Liver (tissue), 9 donors: ENCODE data around the gene DENND11. TPM values are rescaled to one million over a fixed set of nuclear protein-coding genes. Genes with fewer than 3 reads are reported as not detected.

ENCODE experiments used
- DNase-seq: peaks from one replicate; pipeline ENCODE4 v3.0.0-alpha.2; 2017; ENCODE audit warnings: low spot score
- H3K27ac ChIP-seq, 2 donors: one replicate each; pipeline ENCODE4 v1.7.0; 2013; ENCODE audit warnings: inconsistent platforms in 2 of 2, low read length in 2 of 2, control low read depth in 1 of 2, low read depth in 1 of 2, mild to moderate bottlenecking in 1 of 2
- H3K27me3 ChIP-seq, 4 donors: one replicate each; pipeline versions ENCODE4 v1.6.1 to v1.7.0; 2013; ENCODE audit warnings: low read length in 3 of 4, inconsistent platforms in 1 of 4, mild to moderate bottlenecking in 1 of 4, moderate library complexity in 1 of 4; ENCODE audit not compliant: control insufficient read depth in 4 of 4, insufficient read depth in 4 of 4
- H3K36me3 ChIP-seq, 4 donors: one replicate each; pipeline versions ENCODE4 v1.6.1 to v1.7.0; 2013; ENCODE audit warnings: low read length in 3 of 4, mild to moderate bottlenecking in 3 of 4, low read depth in 1 of 4, moderate library complexity in 1 of 4; ENCODE audit not compliant: control insufficient read depth in 4 of 4, insufficient read depth in 3 of 4
- H3K4me1 ChIP-seq, 4 donors: one replicate each; pipeline versions ENCODE4 v1.6.1 to v1.7.0; 2013; ENCODE audit warnings: low read length in 3 of 4, mild to moderate bottlenecking in 3 of 4, moderate library complexity in 1 of 4; ENCODE audit not compliant: control insufficient read depth in 4 of 4, insufficient read depth in 4 of 4
- H3K4me3 ChIP-seq, 3 donors: one replicate each; pipeline versions ENCODE4 v1.6.1 to v1.7.0; 2013; ENCODE audit warnings: low read length in 3 of 3, control low read depth in 1 of 3, low read depth in 1 of 3, mild to moderate bottlenecking in 1 of 3
- H3K9ac ChIP-seq, 2 donors: one replicate each; pipeline ENCODE4 v1.7.0; 2013; ENCODE audit warnings: low read length in 2 of 2, mild to moderate bottlenecking in 2 of 2, moderate library complexity in 2 of 2, control low read depth in 1 of 2, low read depth in 1 of 2
- H3K9me3 ChIP-seq, 4 donors: one replicate each; pipeline versions ENCODE4 v1.6.1 to v1.7.0; 2013; ENCODE audit warnings: low read length in 3 of 4; ENCODE audit not compliant: control insufficient read depth in 4 of 4
- EGR1 ChIP-seq, 2 donors: IDR thresholded peaks; 2 replicates each; pipeline ENCODE4 v1.6.1; 2016 to 2018; ENCODE audit warnings: antibody characterized with exemption in 2 of 2, low read depth in 2 of 2
- FOXA1 ChIP-seq: IDR thresholded peaks from 2 replicates; pipeline ENCODE4 v1.6.1; 2016; ENCODE audit warnings: antibody characterized with exemption
- FOXA2 ChIP-seq: IDR thresholded peaks from 2 replicates; pipeline ENCODE4 v1.6.1; 2016; ENCODE audit warnings: antibody characterized with exemption
- GABPA ChIP-seq, 2 donors: IDR thresholded peaks in 1 of 2; conservative IDR thresholded peaks in 1 of 2; 2 replicates each; pipeline ENCODE4 v1.6.1; 2016; ENCODE audit warnings: antibody characterized with exemption in 2 of 2, mild to moderate bottlenecking in 1 of 2, moderate library complexity in 1 of 2
- HNF4A ChIP-seq, 2 donors: conservative IDR thresholded peaks; 2 replicates each; pipeline ENCODE4 v1.6.1; 2016; ENCODE audit warnings: antibody characterized with exemption in 2 of 2, mild to moderate bottlenecking in 2 of 2
- HNF4G ChIP-seq: IDR thresholded peaks from 2 replicates; pipeline ENCODE4 v1.6.1; 2016; ENCODE audit warnings: antibody characterized with exemption
- JUND ChIP-seq, 2 donors: IDR thresholded peaks; 2 replicates each; pipeline ENCODE4 v1.6.1; 2016; ENCODE audit warnings: antibody characterized with exemption in 2 of 2
- NR2F2 ChIP-seq: IDR thresholded peaks from 2 replicates; pipeline ENCODE4 v1.6.1; 2016; ENCODE audit warnings: antibody characterized with exemption
- RAD21 ChIP-seq, 2 donors: IDR thresholded peaks; 2 replicates each; pipeline ENCODE4 v1.6.1; 2016; ENCODE audit warnings: antibody characterized with exemption in 2 of 2, mild to moderate bottlenecking in 2 of 2
- RXRA ChIP-seq, 2 donors: IDR thresholded peaks; 2 replicates each; pipeline ENCODE4 v1.6.1; 2017 to 2018; ENCODE audit warnings: antibody characterized with exemption in 2 of 2, mild to moderate bottlenecking in 1 of 2
- SP1 ChIP-seq: IDR thresholded peaks from 2 replicates; pipeline ENCODE4 v1.6.1; 2018; ENCODE audit warnings: antibody characterized with exemption, mild to moderate bottlenecking
- TAF1 ChIP-seq: conservative IDR thresholded peaks from 2 replicates; pipeline ENCODE4 v1.6.1; 2016; ENCODE audit warnings: antibody characterized with exemption, mild to moderate bottlenecking
- YY1 ChIP-seq: IDR thresholded peaks from 2 replicates; pipeline ENCODE4 v1.6.1; 2016; ENCODE audit warnings: antibody characterized with exemption, mild to moderate bottlenecking
- WGBS: extraction: QIAGEN DNeasy Blood & Tissue Kit; methylation state at CpG from one replicate; pipeline ENCODE4 v1.1.7; 2013; 5-methylcytosine and 5-hydroxymethylcytosine counted together
- polyA plus RNA-seq, 2 donors: library from polyadenylated mRNA; stranded (reverse) in 1 of 2; unstranded in 1 of 2; fragments of 200-250 nt in 1 of 2; fragments of >200 nt in 1 of 2; fragmentation: Nextera tagmentation in 1 of 2; extraction: Ambion mirVana in 1 of 2; gene quantifications; one replicate each; pipeline versions ENCODE4 v1.2.1 to v1.2.3, GENCODE V29; 2013 to 2015
- total RNA-seq, 2 donors: library from RNA; depleted of rRNA; stranded (reverse); fragments of >200 nt; gene quantifications; one replicate each; pipeline ENCODE4 v1.2.3, GENCODE V29; 2014
- TF ChIP-seq, protein P1 (sequence below): fragments of 150-350 bp; IDR thresholded peaks from 2 replicates; pipeline ENCODE4 v1.5.1; 2017; ENCODE audit warnings: improper control_type of control experiment, low read depth, low read length; ENCODE audit not compliant: missing input control
- TF ChIP-seq, protein P2 (sequence below): IDR thresholded peaks from 2 replicates; pipeline ENCODE4 v1.6.1; 2016; ENCODE audit warnings: antibody characterized with exemption
- TF ChIP-seq, protein P3 (sequence below): IDR thresholded peaks from 2 replicates; pipeline ENCODE4 v1.6.1; 2016; ENCODE audit warnings: antibody characterized with exemption
- TF ChIP-seq, protein P4 (sequence below): IDR thresholded peaks from 2 replicates; pipeline ENCODE4 v1.6.1; 2016; ENCODE audit warnings: antibody characterized with exemption, mild to moderate bottlenecking
- TF ChIP-seq, protein P5 (sequence below): IDR thresholded peaks from 2 replicates; pipeline ENCODE4 v1.6.1; 2016; ENCODE audit warnings: antibody characterized with exemption
- donor health status: healthy.
- donor health status: healthy.
- donor health status: healthy.
- donor health status: healthy.
- donor health status: healthy.

The DENND11 gene
- total and polyA plus RNA-seq, 4 donors, result 8.4 to 48.4 (median 12.8) TPM

DNA sequence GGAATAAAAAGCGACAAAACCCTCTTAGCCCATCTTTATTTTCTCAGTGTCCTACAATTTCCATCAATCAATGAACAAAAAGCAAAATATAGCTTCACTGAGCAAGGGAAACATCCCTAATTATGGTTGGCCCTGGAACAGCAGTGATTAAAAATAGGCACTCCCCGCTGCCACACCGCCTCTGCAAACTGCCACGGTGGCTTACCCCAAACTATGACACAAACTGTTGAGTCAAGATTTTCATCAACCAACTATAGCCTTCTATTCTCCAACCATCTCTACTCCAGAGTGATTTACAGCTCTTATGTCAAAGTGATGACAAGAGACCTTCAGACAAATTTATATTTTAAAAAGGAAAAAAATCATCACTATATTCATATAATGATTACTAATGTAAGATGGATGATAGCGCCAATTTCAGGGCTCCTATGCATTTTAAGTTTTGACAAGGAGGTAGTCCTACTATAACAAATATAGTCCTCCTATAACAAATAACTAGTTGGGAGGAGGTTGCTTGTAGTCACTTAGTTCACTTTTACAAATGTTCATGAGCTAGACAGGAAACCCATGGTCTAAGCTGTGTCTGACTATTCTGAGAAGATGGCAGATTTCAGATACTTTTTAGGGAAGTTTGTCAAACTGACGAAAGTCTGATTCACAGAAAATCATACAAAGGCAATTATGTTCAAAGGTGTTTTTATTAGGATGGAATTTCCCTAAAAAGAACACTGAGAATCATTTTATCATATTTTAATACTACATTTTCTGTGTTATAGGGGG is 26.3 kb downstream of the DENND11 start:
- no peak for TF ChIP-seq YY1
- TF ChIP-seq, protein P1, sequence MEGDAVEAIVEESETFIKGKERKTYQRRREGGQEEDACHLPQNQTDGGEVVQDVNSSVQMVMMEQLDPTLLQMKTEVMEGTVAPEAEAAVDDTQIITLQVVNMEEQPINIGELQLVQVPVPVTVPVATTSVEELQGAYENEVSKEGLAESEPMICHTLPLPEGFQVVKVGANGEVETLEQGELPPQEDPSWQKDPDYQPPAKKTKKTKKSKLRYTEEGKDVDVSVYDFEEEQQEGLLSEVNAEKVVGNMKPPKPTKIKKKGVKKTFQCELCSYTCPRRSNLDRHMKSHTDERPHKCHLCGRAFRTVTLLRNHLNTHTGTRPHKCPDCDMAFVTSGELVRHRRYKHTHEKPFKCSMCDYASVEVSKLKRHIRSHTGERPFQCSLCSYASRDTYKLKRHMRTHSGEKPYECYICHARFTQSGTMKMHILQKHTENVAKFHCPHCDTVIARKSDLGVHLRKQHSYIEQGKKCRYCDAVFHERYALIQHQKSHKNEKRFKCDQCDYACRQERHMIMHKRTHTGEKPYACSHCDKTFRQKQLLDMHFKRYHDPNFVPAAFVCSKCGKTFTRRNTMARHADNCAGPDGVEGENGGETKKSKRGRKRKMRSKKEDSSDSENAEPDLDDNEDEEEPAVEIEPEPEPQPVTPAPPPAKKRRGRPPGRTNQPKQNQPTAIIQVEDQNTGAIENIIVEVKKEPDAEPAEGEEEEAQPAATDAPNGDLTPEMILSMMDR, result no peak
- TF ChIP-seq FOXA2, result no peak
- no peak for TF ChIP-seq RAD21 (IDR thresholded peaks at IDR 0.05)
- no peak for TF ChIP-seq NR2F2
- TF ChIP-seq, protein P2, sequence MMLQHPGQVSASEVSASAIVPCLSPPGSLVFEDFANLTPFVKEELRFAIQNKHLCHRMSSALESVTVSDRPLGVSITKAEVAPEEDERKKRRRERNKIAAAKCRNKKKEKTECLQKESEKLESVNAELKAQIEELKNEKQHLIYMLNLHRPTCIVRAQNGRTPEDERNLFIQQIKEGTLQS, result no peak
- TF ChIP-seq, protein P3, sequence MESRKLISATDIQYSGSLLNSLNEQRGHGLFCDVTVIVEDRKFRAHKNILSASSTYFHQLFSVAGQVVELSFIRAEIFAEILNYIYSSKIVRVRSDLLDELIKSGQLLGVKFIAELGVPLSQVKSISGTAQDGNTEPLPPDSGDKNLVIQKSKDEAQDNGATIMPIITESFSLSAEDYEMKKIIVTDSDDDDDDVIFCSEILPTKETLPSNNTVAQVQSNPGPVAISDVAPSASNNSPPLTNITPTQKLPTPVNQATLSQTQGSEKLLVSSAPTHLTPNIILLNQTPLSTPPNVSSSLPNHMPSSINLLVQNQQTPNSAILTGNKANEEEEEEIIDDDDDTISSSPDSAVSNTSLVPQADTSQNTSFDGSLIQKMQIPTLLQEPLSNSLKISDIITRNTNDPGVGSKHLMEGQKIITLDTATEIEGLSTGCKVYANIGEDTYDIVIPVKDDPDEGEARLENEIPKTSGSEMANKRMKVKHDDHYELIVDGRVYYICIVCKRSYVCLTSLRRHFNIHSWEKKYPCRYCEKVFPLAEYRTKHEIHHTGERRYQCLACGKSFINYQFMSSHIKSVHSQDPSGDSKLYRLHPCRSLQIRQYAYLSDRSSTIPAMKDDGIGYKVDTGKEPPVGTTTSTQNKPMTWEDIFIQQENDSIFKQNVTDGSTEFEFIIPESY, result no peak
- no peak for TF ChIP-seq GABPA (IDR thresholded peaks at IDR 0.05 in 1 of 2, conservative IDR thresholded peaks at IDR 0.05 in 1 of 2)
- TF ChIP-seq TAF1, result no peak
- no peak for TF ChIP-seq FOXA1
- no peak for TF ChIP-seq HNF4G
- TF ChIP-seq EGR1 (IDR thresholded peaks at IDR 0.05; ENCODE audit: low read depth in 2 of 2), result no peak
- TF ChIP-seq, protein P4, sequence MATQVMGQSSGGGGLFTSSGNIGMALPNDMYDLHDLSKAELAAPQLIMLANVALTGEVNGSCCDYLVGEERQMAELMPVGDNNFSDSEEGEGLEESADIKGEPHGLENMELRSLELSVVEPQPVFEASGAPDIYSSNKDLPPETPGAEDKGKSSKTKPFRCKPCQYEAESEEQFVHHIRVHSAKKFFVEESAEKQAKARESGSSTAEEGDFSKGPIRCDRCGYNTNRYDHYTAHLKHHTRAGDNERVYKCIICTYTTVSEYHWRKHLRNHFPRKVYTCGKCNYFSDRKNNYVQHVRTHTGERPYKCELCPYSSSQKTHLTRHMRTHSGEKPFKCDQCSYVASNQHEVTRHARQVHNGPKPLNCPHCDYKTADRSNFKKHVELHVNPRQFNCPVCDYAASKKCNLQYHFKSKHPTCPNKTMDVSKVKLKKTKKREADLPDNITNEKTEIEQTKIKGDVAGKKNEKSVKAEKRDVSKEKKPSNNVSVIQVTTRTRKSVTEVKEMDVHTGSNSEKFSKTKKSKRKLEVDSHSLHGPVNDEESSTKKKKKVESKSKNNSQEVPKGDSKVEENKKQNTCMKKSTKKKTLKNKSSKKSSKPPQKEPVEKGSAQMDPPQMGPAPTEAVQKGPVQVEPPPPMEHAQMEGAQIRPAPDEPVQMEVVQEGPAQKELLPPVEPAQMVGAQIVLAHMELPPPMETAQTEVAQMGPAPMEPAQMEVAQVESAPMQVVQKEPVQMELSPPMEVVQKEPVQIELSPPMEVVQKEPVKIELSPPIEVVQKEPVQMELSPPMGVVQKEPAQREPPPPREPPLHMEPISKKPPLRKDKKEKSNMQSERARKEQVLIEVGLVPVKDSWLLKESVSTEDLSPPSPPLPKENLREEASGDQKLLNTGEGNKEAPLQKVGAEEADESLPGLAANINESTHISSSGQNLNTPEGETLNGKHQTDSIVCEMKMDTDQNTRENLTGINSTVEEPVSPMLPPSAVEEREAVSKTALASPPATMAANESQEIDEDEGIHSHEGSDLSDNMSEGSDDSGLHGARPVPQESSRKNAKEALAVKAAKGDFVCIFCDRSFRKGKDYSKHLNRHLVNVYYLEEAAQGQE, result no peak
- no peak for TF ChIP-seq HNF4A (conservative IDR thresholded peaks at IDR 0.05)
- TF ChIP-seq JUND (IDR thresholded peaks at IDR 0.05), result no peak
- TF ChIP-seq RXRA (IDR thresholded peaks at IDR 0.05), result no peak
- no peak for TF ChIP-seq SP1
- TF ChIP-seq, protein P5, sequence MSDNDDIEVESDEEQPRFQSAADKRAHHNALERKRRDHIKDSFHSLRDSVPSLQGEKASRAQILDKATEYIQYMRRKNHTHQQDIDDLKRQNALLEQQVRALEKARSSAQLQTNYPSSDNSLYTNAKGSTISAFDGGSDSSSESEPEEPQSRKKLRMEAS, result no peak
- Histone ChIP-seq H3K27ac (no peak overlapping the region), H3K9me3 (no peaks in the 10 kb centered on the region), H3K4me1 (no peaks in the 10 kb centered on the region), H3K9ac (no peak overlapping the region), H3K4me3 (no peak overlapping the region), H3K36me3 (peaks cover 0 to 11% (median 6%) of the 10 kb centered on the region in 4 donors), H3K27me3 (no peaks in the 10 kb centered on the region)
- DNase-seq, result no peak
- WGBS, result 89% methylated on average over 6 of the region's 6 CpGs
